GM12891 (cell line): ENCODE measurements around the gene EPO.

Source experiments
- POLR2A ChIP-seq: IDR thresholded peaks from 2 replicates; pipeline ENCODE4 v1.6.1; 2011; ENCODE audit warnings: low read depth, low read length, control low read depth
- POLR2AphosphoS5 ChIP-seq: IDR thresholded peaks from 2 replicates; pipeline ENCODE4 v1.6.1; 2011; ENCODE audit warnings: low read depth, low read length, control low read depth
- POU2F2 ChIP-seq: IDR thresholded peaks from 2 replicates; pipeline ENCODE4 v1.6.1; 2011; ENCODE audit warnings: low read depth, mild to moderate bottlenecking, control low read depth, low read length, moderate library complexity
- SPI1 ChIP-seq: IDR thresholded peaks from 2 replicates; pipeline ENCODE4 v1.6.1; 2011; ENCODE audit warnings: low read depth, low read length, control low read depth
- TAF1 ChIP-seq: IDR thresholded peaks from 2 replicates; pipeline ENCODE4 v1.6.1; 2011; ENCODE audit warnings: low read depth, low read length, control low read depth

DNA sequence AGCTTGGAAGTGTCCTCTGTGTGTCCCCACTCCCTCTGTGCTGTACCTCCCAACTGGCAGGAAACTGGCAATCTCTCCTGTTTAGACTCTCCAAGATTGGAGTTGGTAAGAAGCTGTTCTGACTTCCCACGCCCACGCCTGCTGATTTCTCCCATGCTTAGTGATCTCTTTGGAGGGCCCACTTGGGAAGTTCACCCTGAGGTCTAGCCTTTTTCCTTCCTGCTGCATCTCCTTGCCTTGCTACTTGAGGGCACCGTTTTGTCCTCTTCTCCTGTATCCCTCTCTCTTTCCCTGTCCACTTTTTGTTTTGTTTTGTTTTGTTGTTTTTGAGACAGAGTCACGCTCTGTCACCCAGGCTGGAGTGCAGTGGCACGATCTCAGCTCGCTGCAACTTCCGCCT, 48.5 kb downstream of the EPO start:
- TF ChIP-seq SPI1 (no peak), POLR2A (no peak), TAF1 (no peak), POLR2AphosphoS5 (no peak), POU2F2 (no peak)
